Measurements from ENCODE around the gene RAB41.

GRCh38 chrX:70322784-70323183 lies 40.8 kb downstream of the RAB41 start:
- TF ChIP-seq GATA2 (IDR thresholded peaks at IDR 0.05; ENCODE audit: low read depth, low read length) (no peak), GATA3 (IDR thresholded peaks at IDR 0.05; ENCODE audit: low read depth, low read length) (no peak)

Data from SH-SY5Y (cell line).